HG03432 (cell line): Measurements from ENCODE around the gene KCNJ1.

Source experiments
- ATAC-seq: cut with Tn5 transposase; IDR thresholded peaks from one replicate; pipeline ENCODE4 v1.9.1; 2021; ENCODE audit warnings: mild to moderate bottlenecking, moderate library complexity; ENCODE audit not compliant: unreplicated experiment

Gene KCNJ1

DNA sequence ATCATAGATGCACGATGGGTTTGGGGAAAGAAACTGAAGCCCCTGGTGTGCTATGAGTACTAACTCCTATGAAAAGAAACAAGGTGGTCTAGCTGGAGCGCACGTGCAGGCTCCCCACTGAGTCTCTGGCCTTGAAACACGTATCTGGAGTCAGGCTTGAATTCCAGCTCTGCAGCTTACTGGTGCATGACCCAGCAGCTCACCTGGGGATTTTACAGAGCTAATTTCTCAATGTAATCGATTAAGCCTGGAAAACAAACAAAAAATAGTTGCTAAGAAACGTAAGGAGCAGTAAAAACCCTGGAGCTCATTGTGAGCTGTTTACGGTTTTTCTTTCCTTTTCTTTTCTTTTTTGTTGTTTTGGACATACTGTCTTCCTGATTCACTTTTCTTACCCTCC is 12.3 kb downstream of the KCNJ1 start:
- ATAC-seq = no peak

DNA sequence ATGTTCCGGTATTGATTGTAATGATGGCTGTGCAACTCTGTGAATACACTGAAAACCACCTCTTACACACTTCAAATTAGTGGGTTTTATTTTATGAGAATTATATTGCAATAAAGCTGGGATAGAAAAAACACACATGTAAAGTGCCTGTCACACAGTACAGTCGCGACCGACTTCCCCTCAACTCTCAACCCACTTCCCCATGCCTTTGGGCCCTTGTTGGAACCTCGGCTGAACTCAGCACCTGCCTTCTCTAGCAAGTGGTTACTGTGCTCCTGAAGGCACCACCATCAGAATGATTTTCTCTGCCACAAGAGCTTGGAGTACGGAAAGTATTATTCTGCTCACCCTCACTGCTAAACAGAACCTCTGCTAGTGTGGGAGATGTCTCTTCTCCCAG is 13.5 kb downstream of the KCNJ1 start:
- ATAC-seq = no peak

GRCh38 chr11:128852327-128853023 is 14.6 kb downstream of the KCNJ1 start:
- no peak for ATAC-seq

DNA sequence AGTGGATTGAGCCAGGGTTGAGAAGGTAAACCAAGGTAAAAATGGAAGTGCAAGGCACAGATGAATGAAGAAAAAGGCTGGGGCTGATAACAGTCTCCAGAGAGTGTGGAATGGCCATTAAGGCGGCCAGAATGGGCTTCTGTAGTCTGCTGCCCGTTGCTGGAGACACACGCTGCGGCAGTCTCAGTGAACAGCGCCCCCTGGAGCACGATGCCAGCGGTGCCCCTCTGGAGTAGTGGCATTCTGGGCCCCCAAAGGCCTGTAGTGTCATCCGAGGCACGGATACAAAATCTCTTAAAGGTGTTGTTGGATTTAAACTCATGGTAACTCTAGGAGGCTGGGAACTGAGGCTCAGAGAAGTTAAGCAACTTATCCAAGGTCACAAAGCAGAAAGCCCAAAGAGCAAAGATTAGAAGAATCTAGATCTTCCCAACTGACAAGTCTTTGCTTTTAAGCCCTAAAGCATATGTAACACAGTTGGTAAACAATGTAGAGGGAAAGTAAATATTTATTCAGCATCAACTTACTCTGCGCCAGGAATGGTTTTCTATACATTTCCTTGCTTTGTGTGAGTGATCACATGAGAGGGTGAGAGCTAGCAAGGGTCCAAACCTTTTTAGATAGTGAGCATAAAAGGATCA is 18.2 kb downstream of the KCNJ1 start:
- ATAC-seq = peak; percentile 91

DNA sequence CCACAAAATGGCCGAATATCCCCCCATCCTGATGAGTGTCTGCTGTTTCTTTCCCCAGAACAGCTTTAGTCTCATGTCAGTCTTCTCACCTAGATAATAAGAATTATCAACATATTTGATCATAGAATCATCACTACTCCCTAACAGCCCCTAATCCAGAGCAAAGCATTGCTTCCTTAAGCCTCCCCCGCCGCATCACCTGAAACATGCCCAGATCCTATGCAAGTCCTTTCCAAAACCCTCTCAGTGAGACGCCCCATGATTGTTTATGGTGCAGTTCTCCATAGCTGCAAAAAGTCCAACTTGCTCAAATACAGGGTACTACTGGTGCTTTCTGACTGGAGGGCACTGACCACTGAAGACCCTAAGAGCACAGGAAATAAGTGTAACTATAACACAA is 20.1 kb downstream of the KCNJ1 start:
- ATAC-seq = no peak

GRCh38 chr11:128845334-128845780 is 21.7 kb downstream of the KCNJ1 start:
- no peak for ATAC-seq

DNA sequence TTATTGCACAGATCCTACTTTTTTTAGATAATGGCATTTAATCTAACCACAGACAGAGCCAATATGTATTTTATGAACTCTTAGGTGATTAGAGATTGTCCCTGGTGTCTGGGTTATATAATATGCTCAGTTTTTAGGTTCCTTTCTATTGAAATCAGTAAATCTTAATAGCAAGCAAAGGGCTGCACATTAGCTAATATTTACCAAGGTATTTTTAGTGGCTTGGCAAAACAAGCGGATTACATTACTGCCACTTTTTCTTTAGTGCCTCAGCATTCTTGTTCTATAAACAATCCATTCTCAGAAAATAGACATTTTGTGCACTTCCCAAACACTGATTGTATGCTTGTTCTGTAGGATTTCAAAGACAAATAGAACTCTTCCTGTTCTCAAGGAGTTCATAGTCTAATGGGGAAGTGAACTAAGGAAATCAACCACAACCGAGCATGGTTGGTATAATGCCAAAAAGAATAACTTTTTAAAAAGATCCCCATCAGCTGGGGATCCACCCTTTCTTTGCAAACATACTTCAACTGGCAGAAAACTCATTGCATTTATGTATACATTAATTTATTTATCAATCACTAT is 23.8 kb downstream of the KCNJ1 start:
- ATAC-seq = no peak

DNA sequence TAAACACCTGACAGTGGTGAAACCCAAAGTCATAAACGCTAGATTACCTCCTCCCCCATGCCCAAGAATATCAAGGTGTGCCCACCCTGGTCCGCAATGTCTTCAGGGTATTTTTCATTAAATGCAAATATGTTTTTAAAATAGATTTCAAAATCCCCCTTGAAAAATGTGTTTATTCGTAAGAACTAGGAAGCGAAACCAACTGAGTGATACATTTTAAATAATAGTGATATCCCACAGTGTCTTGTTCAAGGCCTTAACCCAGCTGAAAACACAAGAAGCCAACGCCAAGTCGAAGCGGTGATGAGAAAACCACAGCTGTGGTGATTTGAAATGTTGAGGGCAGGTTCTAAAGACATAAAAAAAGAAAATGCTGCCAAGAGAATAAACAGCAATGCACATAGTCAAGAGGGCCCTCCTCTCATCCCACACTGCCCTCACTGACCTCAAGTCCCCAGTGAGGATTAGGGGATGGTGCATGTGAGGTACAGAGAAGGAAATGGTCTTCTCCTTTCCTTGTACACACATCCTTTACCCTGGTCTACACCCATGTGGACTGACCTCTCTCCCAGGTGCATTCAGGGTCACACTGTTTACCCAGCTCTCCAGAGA is 25.5 kb downstream of the KCNJ1 start:
- ATAC-seq = peak; percentile 61

- ATAC-seq = no peak
Measured at GRCh38 chr11:128840783-128841182, 26.3 kb downstream of the KCNJ1 start.

DNA sequence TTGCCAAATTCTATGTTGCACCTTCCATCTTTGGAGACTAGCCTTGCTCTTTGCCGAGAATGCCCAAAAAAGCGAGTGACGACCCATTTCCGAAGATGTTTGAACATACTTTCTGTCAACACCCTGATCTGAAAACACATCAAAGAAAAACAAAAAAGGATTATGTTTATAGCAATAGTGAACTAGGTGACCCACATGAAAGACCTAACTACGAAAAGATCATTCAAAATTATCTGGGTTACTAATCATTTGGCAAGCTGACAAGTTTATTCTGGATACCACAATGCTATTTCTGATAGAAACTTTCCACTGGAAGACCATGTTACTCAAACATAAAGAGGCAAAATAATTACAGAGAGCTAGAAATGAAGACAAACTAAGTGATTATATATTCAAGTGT is 27.0 kb downstream of the KCNJ1 start:
- ATAC-seq = no peak

DNA sequence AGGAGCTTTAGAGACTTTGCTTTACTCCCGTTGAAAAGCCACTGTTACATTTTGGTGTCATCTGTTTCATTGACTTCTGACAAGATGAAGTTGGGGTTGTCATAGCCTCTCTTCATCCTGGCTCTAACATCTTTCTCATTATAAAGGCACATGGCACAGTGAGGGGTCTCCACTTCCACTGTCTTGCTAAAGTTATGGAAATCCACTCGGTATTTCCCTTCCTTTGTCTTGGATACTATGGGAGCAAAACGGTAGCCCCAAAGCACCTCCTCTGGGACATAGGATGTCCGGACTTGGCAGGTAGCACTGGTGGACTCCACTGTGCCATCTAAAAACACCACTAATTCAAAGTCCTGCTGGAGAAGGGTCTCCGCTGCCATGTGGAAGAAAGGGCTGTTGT is 28.0 kb downstream of the KCNJ1 start:
- no peak for ATAC-seq

DNA sequence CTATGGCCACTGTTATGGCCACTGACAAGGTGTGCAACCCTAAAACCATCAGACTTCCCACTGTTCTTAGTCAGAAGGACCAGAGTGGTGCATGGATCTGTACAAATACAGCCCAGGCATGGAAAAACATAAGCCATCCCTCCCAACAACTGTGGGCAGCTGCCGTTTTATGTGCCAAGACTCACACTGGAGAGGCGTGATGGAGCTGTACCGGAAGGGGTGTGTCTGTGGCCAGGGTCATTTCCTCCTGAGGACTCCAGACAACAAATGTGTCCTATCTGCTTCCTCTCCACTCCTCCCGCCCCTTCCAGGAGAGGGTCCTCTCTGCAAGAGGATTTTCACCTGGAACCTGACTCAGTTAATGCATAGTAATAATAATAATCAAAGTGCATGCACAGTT is 29.5 kb downstream of the KCNJ1 start:
- no peak for ATAC-seq

DNA sequence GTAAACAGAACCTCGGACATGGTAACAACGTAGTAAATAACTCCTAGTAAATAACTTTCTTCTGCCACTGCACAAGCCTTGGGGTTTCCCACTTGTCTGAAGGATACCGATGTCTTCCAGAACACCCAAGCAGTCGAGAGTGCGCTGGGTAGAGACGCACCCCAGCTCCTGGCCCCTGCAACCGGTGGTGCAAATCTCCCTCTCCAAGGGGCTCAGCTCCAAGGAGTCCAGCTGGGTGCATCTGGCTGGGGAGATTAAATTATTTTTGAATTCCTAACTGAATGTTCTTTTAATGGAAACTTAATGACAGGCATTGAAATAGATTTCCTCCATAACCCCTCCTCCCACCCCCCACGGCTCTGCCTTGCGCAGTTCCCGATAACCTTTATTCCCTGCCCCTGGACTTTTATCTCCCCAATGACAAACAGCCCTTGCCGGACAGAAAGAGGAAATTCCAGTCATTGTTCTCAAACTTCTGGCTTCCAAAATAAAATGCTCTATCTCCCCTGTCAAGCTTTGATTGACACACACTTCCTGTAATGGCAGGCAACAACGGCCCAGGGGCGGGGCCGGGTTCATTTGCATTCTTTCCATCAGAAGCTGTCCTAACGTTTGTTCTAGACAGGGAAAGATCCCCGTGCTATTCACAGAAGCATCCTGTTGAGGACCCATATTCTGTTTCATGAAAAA is 31.2 kb downstream of the KCNJ1 start:
- ATAC-seq = no peak

DNA sequence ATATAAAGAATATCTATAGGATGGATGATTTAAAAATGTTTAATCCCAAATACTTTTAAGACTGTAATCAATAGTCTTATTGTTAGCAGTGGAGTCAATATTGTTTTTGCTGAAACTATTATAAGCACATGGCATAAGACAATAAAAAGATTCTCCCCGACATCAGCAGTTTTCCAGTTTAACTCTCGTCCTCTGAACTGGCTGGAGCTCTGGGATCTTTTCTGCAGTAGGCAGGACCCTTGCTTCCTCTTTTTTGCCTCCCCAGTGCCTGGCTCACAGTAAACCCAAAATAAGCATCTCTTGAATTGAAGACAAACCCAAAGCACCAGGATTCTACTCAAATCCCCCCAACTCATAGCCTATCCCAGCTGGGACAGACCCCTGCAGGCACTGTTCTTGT is 32.9 kb downstream of the KCNJ1 start:
- ATAC-seq = no peak

DNA sequence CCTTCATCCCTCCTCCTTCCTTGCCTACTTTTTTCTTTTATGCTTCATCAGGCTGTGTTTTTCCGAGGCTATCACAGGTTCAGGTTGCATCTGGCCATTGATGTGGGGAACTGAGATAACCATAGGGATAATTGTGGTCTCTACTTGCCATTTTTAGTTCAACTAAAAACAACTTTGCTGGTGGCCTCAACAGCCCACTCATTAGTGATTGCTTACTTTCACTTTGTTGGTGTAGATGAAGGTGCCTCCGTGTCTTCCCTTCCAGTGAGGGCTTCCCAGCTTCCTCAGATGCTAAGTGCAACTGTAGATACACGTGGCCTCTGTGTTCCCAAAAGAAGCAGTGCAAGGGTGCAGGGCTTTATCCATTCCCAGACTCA is 35.0 kb downstream of the KCNJ1 start:
- ATAC-seq = peak; percentile 39

DNA sequence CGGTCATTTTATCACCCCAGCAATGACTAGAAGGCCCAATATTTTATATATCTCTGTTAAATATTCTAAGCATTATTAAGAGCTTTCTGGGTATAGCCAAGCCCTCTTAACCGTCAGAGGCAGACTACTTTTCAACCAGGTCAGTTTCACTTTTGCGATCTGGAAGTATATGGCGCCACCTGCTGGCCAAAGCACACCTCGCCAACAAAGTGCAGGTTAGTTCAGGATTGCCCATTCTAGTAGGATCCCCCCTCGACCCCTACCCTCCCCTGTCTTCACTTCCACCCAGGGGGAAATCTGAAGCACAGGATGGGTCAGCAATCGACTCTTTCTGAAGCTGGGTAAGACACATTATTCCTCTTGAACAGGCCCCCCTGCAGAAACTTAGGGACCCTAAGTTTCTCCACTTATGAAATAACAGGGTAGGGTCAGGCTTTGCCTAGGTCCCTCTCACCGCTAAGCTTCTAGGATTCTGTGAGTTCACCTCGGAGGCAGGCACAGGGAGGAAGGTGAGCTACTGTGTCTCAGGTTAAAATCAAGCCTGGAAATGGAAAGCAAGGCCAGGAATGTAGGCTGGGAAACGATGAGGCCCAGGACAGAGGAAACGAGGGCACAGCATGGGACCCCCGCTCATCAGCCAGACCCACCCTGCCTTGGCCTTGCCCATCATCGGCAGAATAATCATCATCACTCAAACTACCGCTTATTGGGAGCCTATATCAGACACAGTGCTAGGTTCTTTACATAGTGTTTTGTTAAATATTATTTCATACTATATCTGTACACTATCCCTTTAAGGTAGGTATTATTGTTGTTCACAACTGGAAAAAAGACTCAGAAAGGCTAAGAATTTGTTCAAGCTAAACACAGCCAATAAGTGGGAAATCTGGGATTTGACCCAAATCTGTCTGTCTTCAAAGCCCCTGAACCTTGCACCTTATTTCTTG is 35.6 kb downstream of the KCNJ1 start:
- peak; percentile 82 for ATAC-seq

DNA sequence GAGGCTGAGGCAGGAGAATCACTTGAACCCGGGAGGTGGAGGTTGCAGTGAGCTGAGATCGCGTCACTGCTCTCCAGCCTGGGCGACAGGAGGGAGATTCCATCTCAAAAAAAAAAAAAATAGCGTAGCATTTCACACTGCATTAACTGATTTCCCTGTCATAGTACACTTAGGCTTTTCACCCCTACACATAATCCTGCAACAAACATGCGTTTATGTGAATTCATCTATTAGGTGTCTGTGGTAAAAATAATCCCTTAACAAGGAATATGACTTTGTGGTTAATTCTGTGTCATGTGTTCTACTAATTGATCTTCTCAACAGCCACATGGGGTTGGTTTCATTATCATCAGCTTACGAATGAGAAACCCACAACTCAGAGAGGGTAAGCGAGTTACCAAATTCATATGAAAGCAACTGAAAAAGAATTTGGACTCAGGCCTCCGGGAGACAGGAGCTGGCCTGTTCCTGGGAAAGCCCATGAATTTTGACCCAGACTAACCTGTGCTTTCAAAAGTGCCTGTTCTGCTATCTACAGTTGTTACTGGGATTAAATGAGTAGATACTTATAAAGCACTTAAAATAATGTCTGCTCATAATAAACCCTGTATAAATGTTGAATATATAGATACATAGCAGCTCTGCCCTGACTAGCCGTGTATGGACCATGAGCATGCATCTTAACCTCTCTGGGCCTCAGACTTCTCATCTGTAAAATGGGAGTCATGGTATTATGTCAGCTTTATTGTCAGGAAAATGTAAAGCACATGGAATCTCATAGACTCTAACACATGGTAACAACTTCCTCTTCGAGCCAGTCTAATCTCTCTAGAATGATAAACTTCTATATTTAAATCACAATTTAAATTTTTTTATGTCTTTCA is 36.6 kb downstream of the KCNJ1 start:
- peak; percentile 39 for ATAC-seq

DNA sequence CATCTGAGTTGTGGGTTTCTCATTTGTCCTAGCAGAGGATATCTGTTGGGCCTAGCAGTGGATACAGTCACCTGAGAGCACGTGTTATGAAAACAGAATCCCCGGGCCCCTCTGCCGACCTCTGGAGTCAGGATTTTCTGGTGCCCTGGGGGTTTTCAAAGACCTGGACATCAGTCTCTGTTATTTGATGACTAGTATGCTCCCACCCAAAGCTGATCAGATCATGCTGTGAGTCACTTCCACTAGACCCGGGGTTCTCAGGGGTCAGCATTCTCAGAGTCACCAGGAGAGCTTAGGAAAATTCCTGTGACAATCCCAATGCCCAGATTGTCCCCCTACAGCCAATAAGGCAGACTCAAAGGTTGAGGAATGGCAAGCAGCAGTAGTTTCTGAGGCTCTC is 38.7 kb downstream of the KCNJ1 start:
- ATAC-seq = no peak

DNA sequence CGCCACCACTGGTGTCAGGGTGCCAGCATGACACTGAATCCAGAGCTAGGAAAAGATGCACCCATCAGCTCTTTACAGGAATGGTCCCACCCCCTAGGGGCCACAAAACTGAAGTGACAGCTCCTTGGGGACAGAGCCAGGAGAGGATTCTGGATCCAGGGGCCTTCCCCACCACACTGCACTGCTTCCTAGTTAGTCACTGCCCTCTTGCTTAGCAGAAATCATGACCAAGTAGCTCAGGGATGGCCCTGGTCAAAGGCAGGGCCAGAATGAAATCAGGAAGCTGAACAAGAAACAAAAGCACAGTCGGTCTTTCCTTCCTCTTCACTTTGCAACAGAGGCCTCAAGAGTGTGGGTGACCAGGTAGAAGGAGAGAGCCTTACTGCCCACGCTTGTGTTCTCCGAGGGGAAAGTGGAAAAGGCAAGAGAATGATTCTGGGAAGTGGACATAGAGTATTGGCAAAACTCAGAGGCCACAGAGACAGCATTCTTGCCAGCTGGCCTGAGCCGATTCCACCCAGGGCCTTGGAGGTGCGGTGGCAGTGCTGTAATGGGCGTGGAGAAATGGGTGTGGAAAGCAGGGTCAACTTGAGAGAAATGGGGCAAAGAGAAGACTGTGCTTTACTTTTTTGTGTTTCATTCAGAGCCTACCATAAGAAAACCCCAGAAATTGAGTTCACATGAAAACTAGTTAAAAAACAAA is 39.8 kb downstream of the KCNJ1 start:
- no peak for ATAC-seq
